HepG2 (cell line): ENCODE data around the gene HK3. TPM values are rescaled to one million over a fixed set of nuclear protein-coding genes. Genes with fewer than 3 reads are reported as not detected.

Experiments
- AGO2 ChIP-seq: fragments of 200-400 bp; formaldehyde crosslinking; optimal IDR thresholded peaks from 2 replicates; pipeline ENCODE3; 2017; ENCODE audit warnings: mild to moderate bottlenecking, low read depth, low read length, moderate library complexity
- ARNT2 ChIP-seq: sonication (generic); formaldehyde crosslinking; IDR thresholded peaks from 2 replicates; pipeline ENCODE4 v1.8.0; 2022; ENCODE audit warnings: mild to moderate bottlenecking, low read depth, missing genetic modification reagents, moderate library complexity
- KLF13 ChIP-seq: sonication (generic); formaldehyde crosslinking; IDR thresholded peaks from 2 replicates; pipeline ENCODE4 v1.4.0; 2020; ENCODE audit warnings: mild to moderate bottlenecking, missing genetic modification reagents
- MXD4 ChIP-seq: IDR thresholded peaks from 2 replicates; pipeline ENCODE4 v1.6.1; 2016; ENCODE audit warnings: mild to moderate bottlenecking, missing biosample characterization, missing genetic modification reagents
- PHF20 ChIP-seq: sonication (generic); formaldehyde crosslinking; IDR thresholded peaks from 2 replicates; pipeline ENCODE4 v1.5.0; 2020; ENCODE audit warnings: mild to moderate bottlenecking, missing genetic modification reagents
- RARG ChIP-seq: sonication (generic); formaldehyde crosslinking; IDR thresholded peaks from 2 replicates; pipeline ENCODE4 v1.4.0; 2020; ENCODE audit warnings: low read depth, mild to moderate bottlenecking, missing genetic modification reagents
- SALL1 ChIP-seq: sonication (generic); formaldehyde crosslinking; IDR thresholded peaks from 2 replicates; pipeline ENCODE4 v1.8.0; 2022; ENCODE audit warnings: mild to moderate bottlenecking, missing genetic modification reagents
- SAP130 ChIP-seq: IDR thresholded peaks from 2 replicates; pipeline ENCODE4 v1.6.1; 2016; ENCODE audit warnings: low read depth
- SMC3 ChIP-seq: IDR thresholded peaks from 2 replicates; pipeline ENCODE4 v1.6.1; 2011; ENCODE audit warnings: low read length, improper control_type of control experiment
- SMYD3 ChIP-seq: sonication (generic); formaldehyde crosslinking; IDR thresholded peaks from 2 replicates; pipeline ENCODE4 v1.8.1; 2023; ENCODE audit warnings: mild to moderate bottlenecking, missing genetic modification reagents
- SP5 ChIP-seq: IDR thresholded peaks from 2 replicates; pipeline ENCODE4 v1.6.1; 2016; ENCODE audit warnings: low read depth, borderline replicate concordance
- TCF7 ChIP-seq: sonication (generic); IDR thresholded peaks from 2 replicates; pipeline ENCODE4 v1.6.1; 2016; ENCODE audit warnings: antibody characterized with exemption, low read depth
- TOPORS ChIP-seq: sonication (generic); formaldehyde crosslinking; IDR thresholded peaks from 2 replicates; pipeline ENCODE4 v1.8.0; 2023; ENCODE audit warnings: mild to moderate bottlenecking, missing genetic modification reagents
- ZBTB3 ChIP-seq: sonication (generic); formaldehyde crosslinking; IDR thresholded peaks from 2 replicates; pipeline ENCODE4 v1.4.0; 2020; ENCODE audit warnings: low read depth, mild to moderate bottlenecking, moderate library complexity, missing genetic modification reagents, borderline replicate concordance
- ZNF460 ChIP-seq: sonication (generic); formaldehyde crosslinking; IDR thresholded peaks from 2 replicates; pipeline ENCODE4 v1.5.1; 2020; ENCODE audit warnings: missing genetic modification reagents, mild to moderate bottlenecking, borderline replicate concordance
- ZNF75D ChIP-seq: sonication (generic); formaldehyde crosslinking; IDR thresholded peaks from 2 replicates; pipeline ENCODE4 v1.8.1; 2023; ENCODE audit warnings: missing genetic modification reagents, mild to moderate bottlenecking, borderline replicate concordance
- polyA plus RNA-seq, 8 experiments: library from polyadenylated mRNA; depleted of rRNA in 3 of 8; stranded (reverse) in 7 of 8; unstranded in 1 of 8; fragments of >200 nt; fragmentation: Illumina TruSeq in 4 of 8; extraction: Trizol in 4 of 8; gene quantifications; 2 replicates each; pipeline versions ENCODE4 v1.2.1 to v1.2.3, GENCODE V29; 2011 to 2016; ENCODE audit warnings: low read depth in 4 of 8, missing spikeins in 1 of 8, mixed read lengths in 1 of 8; ENCODE audit not compliant: insufficient read depth in 1 of 8
- total RNA-seq, 5 experiments: library from RNA; depleted of rRNA; stranded (reverse); fragments of >200 nt; fragmentation: Illumina TruSeq; extraction: Trizol; gene quantifications; 2 replicates each; pipeline ENCODE4 v1.2.3, GENCODE V29; 2016; ENCODE audit warnings: low read depth in 1 of 5
- TF ChIP-seq, protein P1 (sequence below): sonication (generic); formaldehyde crosslinking; IDR thresholded peaks from 2 replicates; pipeline ENCODE4 v1.8.0; 2022; ENCODE audit warnings: mild to moderate bottlenecking, missing genetic modification reagents; ENCODE audit not compliant: insufficient replicate concordance
- TF ChIP-seq, protein P2 (sequence below): IDR thresholded peaks from 2 replicates; pipeline ENCODE4 v1.6.1; 2018; ENCODE audit warnings: missing genetic modification reagents, mild to moderate bottlenecking, missing compliant biosample characterization
- TF ChIP-seq, protein P3 (sequence below): sonication (generic); formaldehyde crosslinking; IDR thresholded peaks from one replicate; pipeline ENCODE4 v1.5.1; 2020; ENCODE audit warnings: mild to moderate bottlenecking, missing genetic modification reagents; ENCODE audit errors: not compliant biosample characterization
- TF ChIP-seq, protein P4 (sequence below): sonication (generic); formaldehyde crosslinking; IDR thresholded peaks from 2 replicates; pipeline ENCODE4 v1.4.0; 2020; ENCODE audit warnings: mild to moderate bottlenecking, missing genetic modification reagents

Gene HK3
- total and polyA plus RNA-seq, 2 of the 13 experiments (the other 11 are each of a cell fraction or from before 2014, with no cell fraction given) = not detected

DNA sequence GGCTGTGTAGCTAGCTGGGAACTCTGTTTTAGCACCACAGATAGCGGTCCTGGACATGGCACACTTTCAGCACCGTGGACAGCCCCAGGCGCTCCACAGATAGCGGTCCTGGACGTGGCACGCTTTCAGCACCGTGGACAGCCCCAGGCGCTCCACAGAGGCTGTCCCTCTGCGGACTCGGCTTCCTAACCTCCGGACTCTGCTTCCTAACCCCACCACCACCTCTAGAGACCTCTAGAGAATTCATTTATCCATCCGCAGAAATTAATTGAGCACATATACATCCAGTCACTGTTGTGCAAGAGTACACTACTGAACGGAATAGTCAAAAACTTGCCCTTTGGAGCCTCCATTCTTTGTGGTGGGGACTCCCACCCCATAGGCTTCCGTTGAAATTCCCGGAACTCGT, 61.4 kb downstream of the HK3 start (continued):
- peak; percentile 21; the same call in 1 of the 2 replicates for TF ChIP-seq ZNF460 (CRISPR knock-in tag)
- TF ChIP-seq, protein P1, sequence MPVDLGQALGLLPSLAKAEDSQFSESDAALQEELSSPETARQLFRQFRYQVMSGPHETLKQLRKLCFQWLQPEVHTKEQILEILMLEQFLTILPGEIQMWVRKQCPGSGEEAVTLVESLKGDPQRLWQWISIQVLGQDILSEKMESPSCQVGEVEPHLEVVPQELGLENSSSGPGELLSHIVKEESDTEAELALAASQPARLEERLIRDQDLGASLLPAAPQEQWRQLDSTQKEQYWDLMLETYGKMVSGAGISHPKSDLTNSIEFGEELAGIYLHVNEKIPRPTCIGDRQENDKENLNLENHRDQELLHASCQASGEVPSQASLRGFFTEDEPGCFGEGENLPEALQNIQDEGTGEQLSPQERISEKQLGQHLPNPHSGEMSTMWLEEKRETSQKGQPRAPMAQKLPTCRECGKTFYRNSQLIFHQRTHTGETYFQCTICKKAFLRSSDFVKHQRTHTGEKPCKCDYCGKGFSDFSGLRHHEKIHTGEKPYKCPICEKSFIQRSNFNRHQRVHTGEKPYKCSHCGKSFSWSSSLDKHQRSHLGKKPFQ (CRISPR knock-in tag) = peak; percentile 99
- peak; percentile 100 for TF ChIP-seq SAP130 (CRISPR knock-in tag)
- TF ChIP-seq AGO2 = no peak
- peak; percentile 100 for TF ChIP-seq SALL1
- TF ChIP-seq, protein P2, sequence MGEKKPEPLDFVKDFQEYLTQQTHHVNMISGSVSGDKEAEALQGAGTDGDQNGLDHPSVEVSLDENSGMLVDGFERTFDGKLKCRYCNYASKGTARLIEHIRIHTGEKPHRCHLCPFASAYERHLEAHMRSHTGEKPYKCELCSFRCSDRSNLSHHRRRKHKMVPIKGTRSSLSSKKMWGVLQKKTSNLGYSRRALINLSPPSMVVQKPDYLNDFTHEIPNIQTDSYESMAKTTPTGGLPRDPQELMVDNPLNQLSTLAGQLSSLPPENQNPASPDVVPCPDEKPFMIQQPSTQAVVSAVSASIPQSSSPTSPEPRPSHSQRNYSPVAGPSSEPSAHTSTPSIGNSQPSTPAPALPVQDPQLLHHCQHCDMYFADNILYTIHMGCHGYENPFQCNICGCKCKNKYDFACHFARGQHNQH (CRISPR knock-in tag) = peak; percentile 100
- TF ChIP-seq SP5 (CRISPR knock-in tag) = peak; percentile 93
- TF ChIP-seq SMYD3 (CRISPR knock-in tag) = peak; percentile 100
- TF ChIP-seq TCF7 = no peak
- TF ChIP-seq KLF13 (CRISPR knock-in tag) = peak; percentile 100
- TF ChIP-seq MXD4 (CRISPR knock-in tag) = peak; percentile 100
- peak; percentile 100 for TF ChIP-seq ARNT2 (CRISPR knock-in tag)
- TF ChIP-seq, protein P3, sequence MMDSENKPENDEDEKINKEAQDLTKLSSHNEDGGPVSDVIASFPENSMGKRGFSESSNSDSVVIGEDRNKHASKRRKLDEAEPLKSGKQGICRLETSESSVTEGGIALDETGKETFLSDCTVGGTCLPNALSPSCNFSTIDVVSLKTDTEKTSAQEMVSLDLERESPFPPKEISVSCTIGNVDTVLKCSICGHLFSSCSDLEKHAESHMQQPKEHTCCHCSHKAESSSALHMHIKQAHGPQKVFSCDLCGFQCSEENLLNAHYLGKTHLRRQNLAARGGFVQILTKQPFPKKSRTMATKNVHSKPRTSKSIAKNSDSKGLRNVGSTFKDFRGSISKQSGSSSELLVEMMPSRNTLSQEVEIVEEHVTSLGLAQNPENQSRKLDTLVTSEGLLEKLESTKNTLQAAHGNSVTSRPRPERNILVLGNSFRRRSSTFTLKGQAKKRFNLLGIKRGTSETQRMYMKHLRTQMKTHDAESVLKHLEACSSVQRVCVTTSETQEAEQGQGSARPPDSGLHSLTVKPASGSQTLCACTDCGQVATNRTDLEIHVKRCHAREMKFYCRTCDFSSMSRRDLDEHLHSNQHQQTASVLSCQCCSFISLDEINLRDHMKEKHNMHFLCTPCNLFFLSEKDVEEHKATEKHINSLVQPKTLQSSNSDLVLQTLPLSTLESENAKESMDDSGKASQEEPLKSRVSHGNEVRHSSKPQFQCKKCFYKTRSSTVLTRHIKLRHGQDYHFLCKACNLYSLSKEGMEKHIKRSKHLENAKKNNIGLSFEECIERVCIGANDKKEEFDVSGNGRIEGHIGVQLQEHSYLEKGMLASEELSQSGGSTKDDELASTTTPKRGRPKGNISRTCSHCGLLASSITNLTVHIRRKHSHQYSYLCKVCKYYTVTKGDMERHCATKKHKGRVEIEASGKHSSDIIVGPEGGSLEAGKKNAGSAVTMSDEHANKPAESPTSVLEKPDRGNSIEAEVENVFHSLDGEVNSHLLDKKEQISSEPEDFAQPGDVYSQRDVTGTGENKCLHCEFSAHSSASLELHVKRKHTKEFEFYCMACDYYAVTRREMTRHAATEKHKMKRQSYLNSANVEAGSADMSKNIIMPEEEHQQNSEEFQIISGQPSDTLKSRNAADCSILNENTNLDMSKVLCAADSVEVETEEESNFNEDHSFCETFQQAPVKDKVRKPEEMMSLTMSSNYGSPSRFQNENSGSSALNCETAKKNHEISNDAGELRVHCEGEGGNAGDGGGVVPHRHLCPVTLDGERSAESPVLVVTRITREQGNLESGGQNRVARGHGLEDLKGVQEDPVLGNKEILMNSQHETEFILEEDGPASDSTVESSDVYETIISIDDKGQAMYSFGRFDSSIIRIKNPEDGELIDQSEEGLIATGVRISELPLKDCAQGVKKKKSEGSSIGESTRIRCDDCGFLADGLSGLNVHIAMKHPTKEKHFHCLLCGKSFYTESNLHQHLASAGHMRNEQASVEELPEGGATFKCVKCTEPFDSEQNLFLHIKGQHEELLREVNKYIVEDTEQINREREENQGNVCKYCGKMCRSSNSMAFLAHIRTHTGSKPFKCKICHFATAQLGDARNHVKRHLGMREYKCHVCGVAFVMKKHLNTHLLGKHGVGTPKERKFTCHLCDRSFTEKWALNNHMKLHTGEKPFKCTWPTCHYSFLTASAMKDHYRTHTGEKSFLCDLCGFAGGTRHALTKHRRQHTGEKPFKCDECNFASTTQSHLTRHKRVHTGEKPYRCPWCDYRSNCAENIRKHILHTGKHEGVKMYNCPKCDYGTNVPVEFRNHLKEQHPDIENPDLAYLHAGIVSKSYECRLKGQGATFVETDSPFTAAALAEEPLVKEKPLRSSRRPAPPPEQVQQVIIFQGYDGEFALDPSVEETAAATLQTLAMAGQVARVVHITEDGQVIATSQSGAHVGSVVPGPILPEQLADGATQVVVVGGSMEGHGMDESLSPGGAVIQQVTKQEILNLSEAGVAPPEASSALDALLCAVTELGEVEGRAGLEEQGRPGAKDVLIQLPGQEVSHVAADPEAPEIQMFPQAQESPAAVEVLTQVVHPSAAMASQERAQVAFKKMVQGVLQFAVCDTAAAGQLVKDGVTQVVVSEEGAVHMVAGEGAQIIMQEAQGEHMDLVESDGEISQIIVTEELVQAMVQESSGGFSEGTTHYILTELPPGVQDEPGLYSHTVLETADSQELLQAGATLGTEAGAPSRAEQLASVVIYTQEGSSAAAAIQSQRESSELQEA (CRISPR knock-in tag) = peak; percentile 100
- TF ChIP-seq, protein P4, sequence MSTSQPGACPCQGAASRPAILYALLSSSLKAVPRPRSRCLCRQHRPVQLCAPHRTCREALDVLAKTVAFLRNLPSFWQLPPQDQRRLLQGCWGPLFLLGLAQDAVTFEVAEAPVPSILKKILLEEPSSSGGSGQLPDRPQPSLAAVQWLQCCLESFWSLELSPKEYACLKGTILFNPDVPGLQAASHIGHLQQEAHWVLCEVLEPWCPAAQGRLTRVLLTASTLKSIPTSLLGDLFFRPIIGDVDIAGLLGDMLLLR = peak; percentile 100
- TF ChIP-seq SMC3 = no peak
- peak; percentile 100 for TF ChIP-seq ZNF75D (CRISPR knock-in tag)
- peak; percentile 92 for TF ChIP-seq PHF20
- peak; percentile 100 for TF ChIP-seq RARG (CRISPR knock-in tag)
- peak; percentile 99 for TF ChIP-seq ZBTB3 (CRISPR knock-in tag)
- peak; percentile 100 for TF ChIP-seq TOPORS (CRISPR knock-in tag)
